B cell (primary cell): ENCODE data around the gene ABHD10.

Experiments used
- CTCF ChIP-seq: fragments of 200-600 bp; IDR thresholded peaks from one replicate; pipeline ENCODE4 v1.8.0; 2022; ENCODE audit warnings: antibody characterized with exemption, mild to moderate bottlenecking
- EZH2 ChIP-seq: IDR thresholded peaks from 2 replicates; pipeline ENCODE4 v1.6.1; 2012; ENCODE audit warnings: borderline replicate concordance, low read depth, mild to moderate bottlenecking, moderate library complexity, low read length; ENCODE audit not compliant: insufficient read depth, poor library complexity, severe bottlenecking

GRCh38 chr3:112003321-112004080, 24.7 kb downstream of the ABHD10 start:
- TF ChIP-seq CTCF, result no peak
- TF ChIP-seq EZH2, result no peak
